Activated CD4-positive, CD25-positive, alpha-beta regulatory T cell (primary cell): ENCODE results near the gene FBL.
"Not testable (repeated sequence)": the region's sequence is repeated elsewhere in the genome, so short reads cannot be mapped to it uniquely, and the experiment has no call there.

Source experiments
- DNase-seq, 4 experiments: peaks; one replicate each; lab custom pipeline; 2025; lab: John Stamatoyannopoulos, UW

FBL gene

DNA sequence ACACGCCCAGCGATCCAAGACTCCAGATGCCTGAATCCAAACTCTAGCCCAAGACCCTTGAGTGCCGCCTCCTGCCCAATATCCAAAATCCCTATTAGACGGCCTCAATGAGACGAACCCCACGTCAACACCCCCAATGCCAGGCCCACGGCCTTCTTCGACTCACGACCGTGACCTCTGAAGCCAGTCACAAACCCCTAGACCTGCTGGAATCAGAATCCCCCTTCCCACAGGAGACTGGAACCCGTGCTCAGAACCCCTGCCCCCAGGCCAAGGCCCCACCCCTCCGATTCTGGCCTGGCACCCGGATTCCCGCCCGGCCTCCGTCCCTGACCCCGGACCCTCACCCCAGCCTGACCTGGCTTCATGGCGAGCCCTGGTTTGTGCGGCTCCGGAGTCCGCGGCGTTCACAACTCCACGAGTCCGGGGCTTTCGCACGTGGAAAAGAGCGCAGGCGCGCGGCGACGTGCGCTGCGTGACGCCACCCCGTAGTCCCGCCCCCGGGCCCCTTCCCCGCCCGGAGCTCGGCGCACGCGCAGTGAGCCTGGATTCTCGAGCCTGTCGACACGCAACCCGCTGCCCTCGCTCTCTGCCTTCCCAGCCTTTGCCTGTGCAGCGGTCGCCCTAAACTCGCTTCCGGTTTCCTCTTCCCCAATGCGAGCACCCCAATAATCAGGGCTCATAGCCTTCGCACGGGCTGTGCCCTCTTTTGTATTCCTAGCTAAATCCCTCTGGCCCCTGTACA is at the start of gene FBL:
FBL (minus strand) TSS at position 447 of the 745 bp plus-strand sequence; CDS start at position 368, 79 bp downstream.
- DNase-seq, result peak; percentile 95 to 98 (median 96)

DNA sequence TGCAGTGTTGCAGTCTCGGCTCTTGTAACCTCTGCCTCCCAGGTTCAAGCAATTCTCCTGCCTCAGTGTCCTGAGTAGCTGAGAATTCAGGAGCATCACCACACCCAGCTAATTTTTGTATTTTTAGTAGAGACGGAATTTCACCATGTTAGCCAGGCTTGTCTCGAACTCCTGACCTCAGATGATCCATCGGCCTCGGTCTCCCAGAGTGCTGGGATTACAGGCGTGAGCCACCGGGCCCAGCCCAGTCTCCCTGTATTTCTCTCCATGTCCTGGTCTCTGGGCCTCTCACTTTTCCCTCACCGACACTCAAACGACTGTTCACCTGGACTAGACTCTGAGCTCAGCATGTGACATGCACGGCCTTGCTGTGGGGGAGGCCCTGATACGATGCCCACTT is 48.9 kb upstream of the FBL start:
- DNase-seq, result not testable (repeated sequence)

DNA sequence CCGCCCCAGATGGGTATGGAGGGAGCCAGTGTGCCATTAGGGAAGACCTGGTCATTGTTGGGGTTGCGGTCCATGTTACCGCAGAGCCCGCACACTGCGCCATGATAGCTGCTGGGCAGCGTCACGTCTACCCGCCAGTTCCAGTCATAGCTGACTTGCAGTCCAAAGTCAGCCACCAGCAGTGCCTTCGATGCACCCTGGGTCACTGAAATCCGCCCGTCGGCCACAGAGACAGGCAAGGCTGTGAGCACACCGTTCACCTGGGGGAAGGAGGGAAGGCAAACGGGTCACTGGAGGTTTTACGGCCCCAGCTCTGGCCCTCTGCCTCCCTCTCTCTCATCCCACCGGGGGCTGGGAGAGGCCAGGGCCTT is 48.0 kb upstream of the FBL start:
- DNase-seq, result not testable (repeated sequence)

DNA sequence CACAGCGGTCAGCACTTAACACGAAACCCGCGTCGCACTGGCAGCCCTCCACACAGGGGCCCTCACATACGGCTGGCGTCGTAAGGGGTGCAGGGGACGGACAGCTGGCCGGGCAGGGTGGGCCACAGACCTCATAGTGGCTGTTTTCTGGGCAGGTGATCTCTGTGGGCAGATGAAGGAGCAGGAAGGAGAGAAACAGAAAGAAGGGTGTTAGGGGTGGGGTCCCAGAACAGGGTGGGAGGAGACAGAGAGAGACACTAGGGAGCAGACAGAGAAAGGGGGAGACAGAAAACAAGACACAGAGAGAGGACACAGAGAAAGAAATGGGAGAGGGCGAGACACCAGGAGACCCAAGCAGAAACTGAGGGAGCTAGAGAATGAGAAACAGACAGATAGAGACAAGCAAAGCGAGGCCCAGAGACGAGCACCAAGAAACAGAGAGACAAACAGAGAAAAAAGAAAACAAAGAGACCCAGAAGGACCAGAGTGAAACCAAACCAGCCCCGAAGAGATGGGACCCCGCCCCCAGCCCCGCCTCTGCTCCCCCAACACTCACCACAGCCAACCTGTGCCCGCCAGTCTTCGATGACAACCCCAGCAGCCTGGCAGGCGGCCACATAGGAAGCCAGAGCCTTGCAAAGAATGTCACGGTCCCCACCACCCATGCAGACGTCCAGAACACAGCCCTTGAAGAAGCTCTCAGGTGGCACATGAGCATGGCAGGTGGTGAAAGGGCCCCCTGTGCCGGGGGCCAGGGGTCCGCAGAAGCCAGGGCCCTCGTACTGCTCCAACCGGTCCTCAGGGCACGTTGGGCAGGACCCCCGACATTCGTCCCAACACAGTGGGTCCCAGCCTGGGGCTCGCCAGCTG is 47.4 kb upstream of the FBL start:
- not testable (repeated sequence) for DNase-seq

DNA sequence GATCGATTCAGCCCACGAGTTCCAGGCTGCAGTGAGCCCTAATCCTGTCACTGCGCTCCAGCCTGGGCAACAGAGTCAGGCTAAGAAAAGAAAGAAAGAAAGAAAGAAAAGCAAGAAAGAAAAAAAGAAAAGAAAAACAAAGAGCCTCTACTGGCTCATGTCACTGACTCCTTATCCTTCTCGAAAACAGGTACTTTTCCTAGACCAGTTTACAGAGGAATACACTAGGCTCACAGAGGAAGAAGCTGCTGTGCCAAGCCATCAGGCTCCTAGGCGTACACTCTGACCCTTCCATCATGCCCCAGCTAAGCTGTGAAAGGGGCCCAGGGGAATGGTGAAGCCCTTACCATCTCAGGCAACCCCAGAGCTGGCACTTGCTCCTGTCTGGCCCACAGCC is 46.3 kb upstream of the FBL start:
- DNase-seq, result not testable (repeated sequence)

DNA sequence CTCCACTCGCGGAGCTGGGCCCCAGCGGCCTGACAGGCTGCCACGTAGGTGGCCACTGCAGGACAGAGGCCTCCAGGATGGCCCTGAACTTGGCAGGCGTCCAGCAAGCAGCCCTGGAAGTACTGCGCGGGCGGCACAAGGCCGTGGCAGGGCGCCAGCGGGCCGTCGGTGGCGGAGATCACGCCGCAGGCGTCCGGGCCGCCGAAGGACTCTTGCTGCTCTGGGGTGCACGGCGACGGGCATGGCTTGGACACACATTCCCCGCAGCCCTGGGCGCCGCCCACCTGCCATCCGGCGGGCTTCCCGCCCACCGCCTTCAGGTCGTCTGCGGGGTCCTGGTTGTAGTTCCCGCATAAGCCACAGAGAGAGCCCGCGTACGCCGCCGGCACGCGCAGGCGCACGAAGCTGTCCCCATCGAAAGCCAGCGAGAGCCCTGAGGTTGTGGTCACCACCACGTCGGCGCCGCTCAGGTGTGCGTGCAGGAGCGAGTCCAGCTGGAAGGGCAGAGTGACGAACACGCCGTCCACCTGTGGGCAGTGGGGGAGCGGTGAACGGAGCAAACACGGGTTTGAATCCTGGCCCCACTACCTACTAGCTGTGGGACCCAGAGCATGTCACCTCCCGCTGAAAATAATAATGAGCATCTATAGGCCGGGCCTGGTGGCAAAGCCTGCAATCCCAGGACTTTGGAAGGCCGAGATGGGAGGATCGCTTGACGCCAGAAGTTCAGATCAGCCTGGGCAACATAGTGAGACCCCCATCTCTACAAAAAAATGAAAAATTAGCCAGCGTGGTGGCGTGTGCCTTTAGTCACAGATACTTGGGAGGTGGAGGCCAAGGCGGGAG is 45.7 kb upstream of the FBL start:
- not testable (repeated sequence) for DNase-seq

DNA sequence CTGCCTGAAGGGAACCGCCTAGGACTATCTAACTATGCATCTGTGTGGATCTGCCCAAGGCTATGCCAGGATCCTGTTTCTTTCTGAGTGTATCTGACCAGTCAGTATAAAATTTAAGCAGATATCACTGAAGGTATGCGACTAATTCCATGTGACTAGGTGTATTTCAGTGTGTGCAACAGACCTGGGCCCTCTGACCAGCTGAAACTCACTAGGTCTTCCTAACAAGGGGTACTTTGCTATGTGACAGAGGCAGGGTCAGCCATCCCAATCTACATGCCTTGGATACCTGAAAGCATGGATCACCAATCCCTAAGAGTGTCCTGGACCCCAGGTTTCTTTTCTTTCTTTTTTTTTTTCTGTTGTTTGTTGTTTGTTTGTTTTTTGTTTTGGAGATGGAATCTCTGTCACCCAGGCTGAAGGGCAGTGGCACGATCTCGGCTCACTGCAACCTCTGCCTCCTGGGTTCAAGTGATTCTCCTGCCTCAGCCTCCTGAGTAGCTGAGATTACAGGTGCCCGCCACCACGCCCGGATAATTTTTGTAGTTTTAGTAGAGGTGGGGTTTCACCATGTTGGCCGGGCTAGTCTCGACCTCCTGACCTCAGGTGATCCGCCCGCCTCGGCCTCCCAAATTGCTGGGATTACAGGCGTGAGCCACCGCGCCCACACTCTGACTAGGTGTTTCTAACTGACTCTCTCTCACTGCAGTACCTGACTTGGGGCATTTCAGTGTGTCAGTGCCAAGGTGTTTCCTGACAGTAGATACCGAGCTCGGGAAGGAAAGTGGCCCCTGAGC is 44.8 kb upstream of the FBL start:
- no peak for DNase-seq

DNA sequence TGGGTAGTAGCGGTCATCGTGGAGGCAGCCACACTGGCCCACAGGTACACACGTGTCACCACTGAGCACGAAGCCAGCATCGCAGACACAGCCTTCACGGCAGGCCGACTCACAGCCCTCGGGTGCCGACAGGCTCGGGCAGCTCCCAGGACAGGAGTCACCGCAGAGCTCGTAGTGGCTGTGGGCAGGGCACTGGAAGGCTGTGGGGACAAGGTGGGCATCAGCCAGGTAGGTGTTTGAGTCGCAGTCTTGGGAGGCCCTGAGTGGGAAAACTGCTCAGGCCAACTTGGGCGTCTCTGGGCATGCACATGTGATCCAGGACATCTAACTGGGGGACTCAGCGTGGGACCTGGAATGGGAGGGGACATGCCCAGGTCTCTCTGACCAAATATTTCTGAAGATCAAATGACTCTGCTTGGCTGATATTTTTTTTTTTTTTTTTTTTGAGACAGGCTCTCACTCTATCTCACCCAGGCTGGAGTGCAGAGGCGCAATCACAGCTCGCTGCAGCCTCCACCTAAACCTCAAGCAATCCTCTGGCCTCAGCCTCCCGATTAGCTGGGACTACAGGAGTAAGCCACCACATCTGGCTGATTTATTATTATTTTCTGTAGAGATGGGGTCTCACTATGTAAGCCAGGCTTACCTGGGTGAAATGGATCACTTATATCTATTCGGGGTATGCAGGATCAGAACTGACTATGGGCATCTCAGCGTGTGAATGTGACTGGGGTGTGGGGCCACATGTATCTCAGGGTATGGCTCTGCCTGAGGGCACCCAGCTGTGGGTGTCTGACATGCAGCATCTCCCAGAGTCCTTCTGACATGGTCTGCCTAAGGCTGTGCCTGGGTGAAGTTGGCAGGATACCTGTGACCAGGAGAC is 43.9 kb upstream of the FBL start:
- DNase-seq, result not testable (repeated sequence)

DNA sequence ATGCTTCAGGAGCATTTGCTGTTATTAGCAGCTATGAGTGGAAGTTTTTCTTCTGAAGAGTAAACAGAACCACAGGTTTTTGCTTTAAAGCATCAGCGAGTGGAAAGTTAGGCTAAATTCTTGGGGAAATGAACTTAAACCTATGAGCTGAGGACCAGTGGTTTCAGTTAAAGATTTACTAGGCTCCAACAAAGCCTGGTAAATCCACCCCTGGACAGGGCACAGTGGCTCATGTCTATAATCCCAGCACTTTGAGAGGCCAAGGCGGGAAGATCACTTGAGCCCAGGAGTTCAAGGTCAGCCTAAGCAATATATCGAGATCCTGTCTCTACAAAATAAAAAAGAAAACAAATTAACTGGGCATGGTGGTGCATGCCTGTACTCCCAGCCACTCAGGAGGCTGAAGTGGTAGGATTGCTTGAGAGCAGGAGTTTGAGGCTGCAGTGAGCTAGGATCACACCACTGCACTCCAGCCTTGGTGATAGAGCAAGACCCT is 41.3 kb upstream of the FBL start:
- not testable (repeated sequence) for DNase-seq

DNA sequence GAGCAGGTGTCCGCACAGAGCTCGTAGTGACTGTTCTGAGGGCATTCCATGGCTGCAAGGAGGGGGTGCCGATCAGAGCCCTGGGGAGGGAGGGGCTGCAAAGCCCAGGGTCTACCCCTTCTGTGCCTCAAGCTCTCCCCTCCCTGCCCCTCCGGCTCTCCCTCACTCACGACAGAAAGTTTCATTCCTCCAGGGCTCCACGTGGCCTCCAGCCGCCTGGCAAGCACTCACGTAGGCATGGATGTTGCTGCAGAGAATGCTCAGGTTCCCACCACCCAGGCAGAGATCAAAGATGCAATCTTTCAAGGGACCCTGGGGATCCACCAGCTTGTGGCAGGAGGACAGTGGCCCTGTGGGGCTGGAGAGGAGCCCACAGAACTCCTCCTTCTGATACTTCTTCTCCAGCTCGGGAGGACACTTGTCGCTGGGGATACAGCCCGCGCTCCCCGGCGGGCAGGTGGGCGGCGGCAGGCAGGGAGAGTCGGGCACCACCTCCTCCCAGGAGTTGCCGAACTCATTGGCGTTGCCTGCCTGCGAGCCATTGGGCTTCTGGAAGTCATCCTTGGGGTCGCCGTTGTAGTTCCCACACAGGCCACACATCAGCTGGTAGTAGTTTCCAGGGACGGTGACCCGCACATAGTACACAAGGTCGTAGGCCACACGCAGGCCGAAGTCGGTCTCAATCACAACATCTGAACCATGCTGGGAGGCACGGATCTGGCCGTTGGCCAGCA is 39.8 kb upstream of the FBL start:
- not testable (repeated sequence) for DNase-seq

DNA sequence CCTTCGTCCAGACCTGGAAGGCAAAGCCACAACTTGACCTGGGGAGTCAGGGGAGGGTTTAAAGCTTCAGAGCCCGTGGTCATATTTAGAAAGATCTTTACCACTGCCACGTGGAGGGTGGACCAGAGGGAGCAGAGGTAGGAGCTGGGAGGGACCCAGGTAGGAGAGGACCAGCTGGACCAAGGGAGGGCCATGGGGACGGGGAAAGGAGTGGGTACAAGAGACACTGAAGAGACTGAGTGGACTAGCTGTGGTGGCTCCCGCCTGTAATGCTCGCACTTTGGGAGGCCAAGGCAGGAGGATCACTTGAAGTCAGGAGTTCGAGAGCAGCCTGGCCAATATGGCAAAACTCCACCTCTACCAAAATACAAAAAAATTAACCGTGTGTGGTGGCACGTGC is 38.5 kb upstream of the FBL start:
- DNase-seq, result not testable (repeated sequence)

DNA sequence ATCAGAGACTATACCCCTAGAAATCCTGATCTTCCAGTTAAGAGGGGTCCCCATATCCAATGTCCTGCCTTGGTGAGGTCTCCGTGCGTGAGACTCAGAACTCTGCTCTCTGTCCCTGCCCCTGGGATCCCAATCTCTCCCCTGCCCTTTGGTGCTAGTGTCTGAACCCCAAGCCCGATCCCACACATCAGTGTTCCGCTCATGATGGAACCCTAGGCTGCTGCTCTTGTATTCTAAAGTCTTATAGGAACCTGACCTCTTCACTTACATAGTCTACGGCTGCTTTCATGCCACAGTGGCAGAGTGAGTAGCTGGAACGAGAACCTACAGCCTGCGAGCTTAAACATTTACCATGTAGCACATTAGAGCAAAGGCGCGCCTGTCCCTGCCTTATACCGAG is 36.5 kb upstream of the FBL start:
- DNase-seq, result not testable (repeated sequence)

DNA sequence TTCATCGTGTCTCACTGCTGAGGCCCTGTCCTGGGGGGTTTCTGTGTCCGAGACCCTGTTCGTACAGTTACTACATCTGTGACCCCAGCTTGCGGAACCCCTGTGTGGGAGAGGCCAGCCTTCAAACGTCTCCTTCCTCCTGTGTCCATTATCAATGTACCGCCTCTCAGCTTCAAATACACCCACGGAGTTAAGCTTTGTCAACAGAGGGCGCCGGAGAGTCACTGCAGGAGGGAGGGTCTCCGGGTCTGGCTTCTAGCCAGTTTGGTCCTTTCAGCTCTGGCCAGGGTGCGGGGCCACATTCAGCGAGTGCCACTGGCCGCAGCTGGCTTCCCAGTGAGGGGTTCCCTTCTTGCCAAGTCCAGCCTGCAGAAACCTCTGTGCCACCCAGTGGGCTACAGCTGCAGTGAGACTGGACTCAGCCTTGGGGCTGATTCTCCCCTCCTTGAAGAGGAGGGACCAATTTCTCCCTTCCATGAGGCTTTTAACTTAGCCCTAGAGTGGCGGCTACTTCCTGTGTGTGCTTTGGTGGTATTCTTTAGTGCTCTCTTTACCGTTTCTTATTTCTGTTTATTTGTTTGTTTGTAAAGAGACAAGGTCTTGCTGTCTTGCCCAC is 35.4 kb upstream of the FBL start:
- DNase-seq, result not testable (repeated sequence)

DNA sequence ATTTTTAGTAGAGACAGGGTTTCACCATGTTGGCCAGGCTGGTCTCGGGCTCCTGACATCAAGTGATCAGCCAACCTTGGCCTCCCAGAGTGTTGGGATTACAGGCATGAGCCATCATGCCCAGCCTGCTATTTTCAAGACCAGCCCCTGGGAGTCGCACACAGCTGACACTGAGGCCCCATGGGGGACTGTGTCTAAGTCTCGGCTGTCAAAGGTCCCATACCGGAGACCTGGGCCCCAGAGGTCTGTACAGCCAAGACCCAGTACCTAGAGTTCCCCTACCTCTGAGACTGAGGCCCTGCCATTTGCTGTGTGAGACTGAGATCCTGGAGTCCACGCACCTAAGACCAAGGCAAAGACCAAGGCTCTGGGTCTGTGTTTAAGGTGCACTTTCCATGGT is 34.1 kb upstream of the FBL start:
- DNase-seq, result not testable (repeated sequence)

DNA sequence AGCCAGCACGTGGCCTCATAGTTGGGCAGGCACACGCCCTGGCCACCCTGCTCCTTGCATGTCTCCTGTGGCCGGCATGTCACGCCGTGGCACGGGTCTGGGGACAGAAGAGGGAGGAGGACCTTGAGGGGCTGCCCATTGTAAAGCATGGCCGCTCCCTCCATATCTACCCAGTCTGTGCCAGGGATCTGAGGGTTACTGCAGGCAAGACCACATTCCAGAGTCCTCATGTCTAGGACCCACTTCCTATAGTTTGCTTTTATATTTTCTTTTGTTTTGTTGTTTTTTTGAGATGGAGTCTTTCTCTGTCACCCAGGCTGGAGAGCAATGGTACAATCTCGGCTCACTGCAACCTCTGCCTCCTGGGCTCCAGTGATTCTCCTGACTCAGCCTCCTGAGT is 33.6 kb upstream of the FBL start:
- not testable (repeated sequence) for DNase-seq

DNA sequence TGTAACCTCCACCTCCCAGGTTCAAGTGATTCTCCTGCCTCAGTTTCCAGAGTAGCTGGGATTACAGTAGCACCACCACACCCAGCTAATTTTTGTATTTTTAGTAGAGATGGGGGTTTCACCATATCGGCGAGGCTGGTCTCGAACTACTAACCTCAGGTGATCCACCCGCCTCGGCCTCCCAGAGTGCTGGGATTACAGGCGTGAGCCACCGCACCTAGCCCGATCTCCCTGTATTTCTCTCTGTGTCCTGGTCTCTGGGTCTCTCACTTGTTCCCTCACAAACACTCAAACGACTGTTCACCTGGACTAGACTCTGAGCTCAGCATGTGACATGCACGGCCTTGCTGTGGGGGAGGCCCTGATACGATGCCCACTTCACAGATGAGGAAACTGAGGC is 32.7 kb upstream of the FBL start:
- DNase-seq, result not testable (repeated sequence)

DNA sequence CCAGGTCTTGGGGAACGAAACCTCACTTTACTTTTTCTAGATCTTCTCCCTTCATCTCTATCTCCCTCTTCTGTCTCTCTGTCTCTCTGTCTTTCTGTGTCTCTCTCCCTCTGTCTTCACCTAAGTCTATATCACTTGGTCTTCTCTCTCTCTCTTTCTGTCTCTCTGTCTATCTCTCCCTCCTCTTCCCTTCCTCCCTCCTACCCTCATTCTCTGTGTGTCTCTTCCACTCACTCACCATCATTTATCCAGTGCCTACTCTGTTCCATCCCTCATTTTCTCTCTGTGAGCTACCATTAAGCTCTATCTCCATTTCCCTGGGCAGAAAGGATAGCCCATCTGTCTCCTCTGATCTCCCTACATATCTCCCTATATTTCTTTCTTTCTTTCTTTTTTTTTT is 32.2 kb upstream of the FBL start:
- DNase-seq, result no peak

DNA sequence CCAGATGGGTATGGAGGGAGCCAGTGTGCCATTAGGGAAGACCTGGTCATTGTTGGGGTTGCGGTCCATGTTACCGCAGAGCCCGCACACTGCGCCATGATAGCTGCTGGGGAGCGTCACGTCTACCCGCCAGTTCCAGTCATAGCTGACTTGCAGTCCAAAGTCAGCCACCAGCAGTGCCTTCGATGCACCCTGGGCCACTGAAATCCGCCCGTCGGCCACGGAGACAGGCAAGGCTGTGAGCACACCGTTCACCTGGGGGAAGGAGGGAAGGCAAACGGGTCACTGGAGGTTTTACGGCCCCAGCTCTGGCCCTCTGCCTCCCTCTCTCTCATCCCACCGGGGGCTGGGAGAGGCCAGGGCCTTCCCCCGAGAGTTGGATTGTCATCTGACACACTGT is 31.8 kb upstream of the FBL start:
- not testable (repeated sequence) for DNase-seq

DNA sequence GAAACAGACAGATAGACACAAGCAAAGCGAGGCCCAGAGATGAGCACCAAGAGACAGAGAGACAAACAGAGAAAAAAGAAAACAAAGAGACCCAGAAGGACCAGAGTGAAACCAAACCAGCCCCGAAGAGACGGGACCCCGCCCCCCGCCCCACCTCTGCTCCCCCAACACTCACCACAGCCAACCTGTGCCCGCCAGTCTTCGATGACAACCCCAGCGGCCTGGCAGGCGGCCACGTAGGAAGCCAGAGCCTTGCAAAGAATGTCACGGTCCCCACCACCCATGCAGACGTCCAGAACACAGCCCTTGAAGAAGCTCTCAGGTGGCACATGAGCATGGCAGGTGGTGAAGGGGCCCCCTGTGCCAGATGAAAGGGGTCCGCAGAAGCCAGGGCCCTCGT is 31.3 kb upstream of the FBL start:
- DNase-seq, result not testable (repeated sequence)
